Kidney epithelial cell (primary cell): ENCODE measurements around the gene RUNX1. TPM values are rescaled to one million over a fixed set of nuclear protein-coding genes. Genes with fewer than 3 reads are reported as not detected.

Experiments
- DNase-seq: peaks from one replicate; pipeline ENCODE4 v3.0.0-alpha.2; 2010; ENCODE audit warnings: low read depth
- H3K27me3 ChIP-seq: 2 replicates; pipeline ENCODE4 v1.6.0; 2011; ENCODE audit warnings: low read length; ENCODE audit not compliant: control insufficient read depth, insufficient read depth
- H3K36me3 ChIP-seq: 2 replicates; pipeline ENCODE4 v1.5.1; 2011; ENCODE audit warnings: low read length; ENCODE audit not compliant: control insufficient read depth, insufficient read depth
- H3K4me3 ChIP-seq: 2 replicates; pipeline ENCODE4 v1.5.1; 2011; ENCODE audit warnings: low read depth, mild to moderate bottlenecking, control low read depth, low read length
- CTCF ChIP-seq: IDR thresholded peaks from 2 replicates; pipeline ENCODE4 v1.5.1; 2011; ENCODE audit warnings: mild to moderate bottlenecking, moderate library complexity, low read length, control low read depth, inconsistent platforms; ENCODE audit not compliant: insufficient read depth, poor library complexity, severe bottlenecking
- total RNA-seq: library from RNA; depleted of rRNA; stranded (reverse); fragments of >200 nt; gene quantifications from 2 replicates; pipeline ENCODE4 v1.2.3, GENCODE V29; 2015

Gene RUNX1
- total RNA-seq, 1 donor from 2014 or later, result 43.0 TPM

- no peak overlapping the region for H3K4me3 ChIP-seq
- no peaks in the 10 kb centered on the region for H3K36me3 ChIP-seq
- no peak for TF ChIP-seq CTCF
- no peaks in the 10 kb centered on the region for H3K27me3 ChIP-seq
- DNase-seq, result no peak
Measured at GRCh38 chr21:35035116-35035515, 14.0 kb downstream of the RUNX1 start.

DNA sequence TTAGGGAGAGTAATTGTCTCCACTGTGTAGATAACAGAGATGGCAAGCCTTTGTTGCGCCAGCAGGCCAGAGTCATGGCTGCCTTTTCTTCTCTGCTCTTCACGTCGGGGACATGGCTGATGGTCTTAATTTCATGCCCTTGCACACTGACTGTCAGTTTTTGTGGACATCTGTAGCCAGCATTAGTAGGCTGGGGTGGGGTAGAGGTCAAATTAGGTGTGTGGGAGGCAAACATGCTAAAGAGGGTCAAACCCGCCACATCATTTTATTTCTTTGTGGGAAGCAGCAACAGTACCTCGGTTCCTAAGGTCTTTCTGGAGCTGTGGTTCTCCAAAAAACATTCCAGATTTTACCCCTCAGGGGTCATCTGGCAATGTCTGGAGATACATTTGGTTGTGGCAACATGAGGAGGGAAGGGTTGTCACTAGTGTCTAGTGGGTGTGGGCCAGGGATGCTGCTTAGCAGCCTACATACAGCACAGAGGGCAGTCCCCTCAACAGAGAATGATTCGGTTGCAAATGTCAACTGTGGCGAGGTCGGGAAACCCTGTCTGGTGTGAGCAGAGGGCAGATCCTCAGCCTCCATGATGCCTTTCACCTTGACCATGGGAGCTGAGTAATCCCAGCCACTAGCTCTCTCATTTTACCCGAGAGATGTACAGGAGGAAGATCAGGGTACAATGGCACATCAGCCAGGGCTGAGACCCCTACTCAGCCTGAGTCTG is 14.7 kb downstream of the RUNX1 start:
- Histone ChIP-seq H3K36me3 (no peaks in the 10 kb centered on the region), H3K27me3 (no peaks in the 10 kb centered on the region), H3K4me3 (no peak overlapping the region)
- no peak for TF ChIP-seq CTCF
- no peak for DNase-seq

DNA sequence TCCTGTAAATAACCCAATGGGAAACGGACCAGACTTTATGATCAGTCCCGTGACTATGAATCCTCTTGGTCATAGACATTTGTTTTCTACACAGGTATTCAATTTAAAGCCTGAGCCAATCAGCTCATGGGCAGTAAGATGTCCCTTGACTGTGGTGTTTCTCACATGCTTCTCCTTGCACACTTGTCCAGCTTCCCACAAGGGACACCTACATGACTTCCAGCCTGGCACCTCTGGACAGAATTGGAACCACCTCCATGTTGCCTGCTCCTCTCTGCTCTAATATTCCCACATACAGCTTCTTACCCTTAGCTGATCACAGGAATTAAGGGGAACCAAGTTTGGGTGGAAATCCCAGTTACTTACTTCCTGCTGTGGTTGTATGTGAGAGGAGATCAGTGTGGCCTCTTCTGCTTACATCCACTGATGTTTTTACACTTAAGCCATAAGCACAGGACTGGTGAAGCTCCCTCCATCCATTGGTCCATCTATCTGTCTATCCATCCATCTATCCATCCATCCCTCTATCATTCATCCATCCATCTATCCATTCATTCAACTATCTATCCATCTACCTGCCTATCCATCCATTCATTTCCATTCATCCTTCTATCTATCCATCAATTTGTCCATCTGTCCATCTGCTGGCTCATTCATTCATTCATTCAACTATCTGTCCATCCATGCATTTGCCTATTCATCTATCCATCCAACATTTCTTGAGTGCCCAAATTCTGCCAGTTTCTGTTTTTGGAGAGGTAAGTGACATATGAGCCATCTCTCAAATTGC is 16.4 kb downstream of the RUNX1 start:
- DNase-seq, result no peak
- TF ChIP-seq CTCF, result no peak
- no peaks in the 10 kb centered on the region for H3K27me3 ChIP-seq
- no peak overlapping the region for H3K4me3 ChIP-seq
- H3K36me3 ChIP-seq, result no peaks in the 10 kb centered on the region

GRCh38 chr21:35028451-35028978 is 20.6 kb downstream of the RUNX1 start:
- Histone ChIP-seq H3K27me3 (no peaks in the 10 kb centered on the region), H3K4me3 (no peak overlapping the region), H3K36me3 (no peaks in the 10 kb centered on the region)
- no peak for DNase-seq
- TF ChIP-seq CTCF, result no peak

DNA sequence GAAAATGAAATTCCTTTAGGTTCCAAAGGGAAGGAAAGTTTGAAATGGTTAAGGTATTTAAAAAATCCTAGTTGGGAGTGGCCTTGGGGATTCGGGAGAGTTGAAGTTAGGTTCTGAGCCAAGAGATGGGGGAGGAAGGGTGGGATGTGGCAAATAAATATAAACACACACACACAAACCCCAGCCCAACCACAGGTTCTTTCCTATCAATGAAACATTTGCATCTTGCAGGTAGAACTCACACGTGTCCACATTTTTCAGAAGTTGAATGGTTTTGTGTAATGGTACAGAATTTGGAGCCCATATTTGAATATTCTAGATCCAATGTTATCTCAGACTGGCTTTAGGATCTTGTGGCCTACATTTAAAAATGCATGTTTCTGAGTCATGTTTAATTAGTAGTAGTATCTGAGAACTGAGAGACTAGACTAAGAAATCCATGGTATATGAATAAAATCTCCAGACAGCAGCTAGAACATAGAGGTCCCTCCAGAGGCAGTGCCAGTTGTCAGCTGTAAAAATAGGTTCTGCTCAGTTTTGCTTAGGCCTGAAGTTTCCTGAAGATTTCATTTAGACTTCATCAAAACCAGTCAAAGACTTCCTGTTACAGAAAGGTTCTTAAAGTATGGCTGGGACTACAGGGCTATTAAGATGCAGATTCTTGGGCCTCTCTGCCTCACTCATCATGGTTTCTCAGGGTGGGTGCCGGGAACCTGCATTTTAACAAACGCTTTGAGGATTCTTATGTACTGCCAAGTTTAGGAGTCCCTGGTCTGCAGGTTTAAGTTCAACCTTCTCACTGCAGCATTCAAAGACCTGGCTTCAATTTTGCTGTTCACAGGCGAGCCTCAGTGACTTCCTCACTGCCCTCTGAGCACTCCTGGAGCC is 21.3 kb downstream of the RUNX1 start:
- no peaks in the 10 kb centered on the region for H3K36me3 ChIP-seq
- no peak for TF ChIP-seq CTCF
- no peaks in the 10 kb centered on the region for H3K27me3 ChIP-seq
- H3K4me3 ChIP-seq, result no peak overlapping the region
- no peak for DNase-seq
